GM11168 (cell line): ENCODE results near the gene SLC16A9.
"Not testable (repeated sequence)": the region's sequence is repeated elsewhere in the genome, so short reads cannot be mapped to it uniquely, and the experiment has no call there.

Experiments
- in situ Hi-C: fragments of 300-500 bp; cut with MboI; formaldehyde crosslinking; loops from one replicate; pipeline ENCODE4 v1.12.0; 2022; ENCODE audit warnings: low sequenced_read_pairs; ENCODE audit not compliant: unreplicated experiment

The SLC16A9 gene

DNA sequence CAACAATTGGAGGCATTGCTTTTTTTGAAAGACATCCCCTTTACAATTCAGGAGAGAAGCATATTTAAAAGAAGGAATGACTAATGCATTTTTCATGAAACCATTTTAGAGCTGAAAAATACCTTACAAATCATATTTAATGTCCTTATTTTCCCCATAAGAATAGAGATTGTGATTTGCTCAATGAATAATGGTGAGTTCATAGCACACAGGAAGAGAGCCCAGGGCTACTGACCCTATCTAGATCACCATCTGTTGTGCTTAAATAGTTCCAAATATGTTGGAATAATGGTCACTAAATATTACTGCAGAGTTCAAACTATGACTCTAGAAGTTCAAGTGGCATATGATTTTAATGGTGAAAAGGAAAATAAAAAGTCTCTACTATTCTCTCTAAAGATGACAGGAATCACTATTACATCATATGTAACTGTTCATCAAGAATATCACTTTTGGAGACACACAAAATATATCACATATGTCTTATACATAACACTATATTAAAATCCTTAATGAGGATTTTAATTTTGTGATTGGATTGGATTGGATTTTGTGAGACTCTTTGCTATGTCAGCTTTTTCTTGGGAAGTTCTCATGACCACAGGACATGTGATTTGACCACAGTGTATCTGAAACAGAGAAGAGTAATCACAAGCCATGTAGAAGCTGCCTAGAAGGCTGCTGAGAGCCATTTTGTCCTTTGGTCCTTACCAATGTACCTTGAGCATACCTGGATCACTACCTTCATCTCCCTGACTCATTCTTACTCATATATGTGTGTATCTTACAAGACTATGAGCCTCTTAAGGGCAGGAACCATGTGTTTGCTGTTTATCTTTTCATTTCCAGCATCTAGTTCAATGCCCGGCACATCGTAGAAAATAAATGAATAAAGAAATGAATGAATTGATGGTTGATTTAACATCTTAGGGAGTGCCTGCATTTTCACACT, 26.4 kb downstream of the SLC16A9 start:
- in situ Hi-C loops = no loop called here

DNA sequence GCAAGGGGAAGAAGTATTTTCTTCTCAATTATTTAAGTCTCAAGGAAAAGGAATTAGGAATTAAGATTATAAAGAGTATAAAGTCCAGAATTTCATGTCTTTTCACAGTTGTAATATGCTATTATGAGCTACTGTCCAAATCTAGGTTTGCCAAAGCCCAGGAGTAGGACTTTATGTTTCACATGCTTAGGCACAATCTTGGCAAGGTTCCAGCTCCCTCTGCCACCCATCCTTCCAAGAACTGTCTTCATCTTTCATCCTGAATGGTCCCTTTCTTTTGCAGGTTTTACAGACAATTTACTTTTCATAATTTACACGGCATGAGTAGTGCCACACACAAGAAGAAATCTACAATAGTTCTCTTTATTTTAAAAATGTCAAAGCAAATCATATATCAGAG, 29.5 kb downstream of the SLC16A9 start:
- in situ Hi-C loops = no loop called here

DNA sequence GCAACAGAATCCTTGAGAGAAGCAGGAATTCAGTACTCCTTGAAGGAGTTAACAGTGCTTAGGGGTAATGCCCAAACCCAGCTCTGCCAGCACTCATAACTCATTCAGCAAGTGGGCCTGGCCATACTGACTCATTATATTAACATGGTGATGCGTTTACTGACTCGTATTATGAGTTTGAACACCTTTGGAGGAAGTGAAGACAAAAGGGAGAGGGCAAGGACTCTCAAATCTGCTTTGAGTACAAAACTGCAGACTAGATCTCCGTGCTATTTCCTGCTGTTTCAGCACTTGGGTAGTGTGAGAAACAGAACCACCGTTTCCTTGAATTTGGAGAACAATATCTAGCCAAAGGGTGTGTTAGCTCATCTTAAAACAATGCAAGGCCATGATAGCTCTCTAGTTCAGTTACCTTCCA, 30.8 kb downstream of the SLC16A9 start:
- in situ Hi-C loops = no loop called here

DNA sequence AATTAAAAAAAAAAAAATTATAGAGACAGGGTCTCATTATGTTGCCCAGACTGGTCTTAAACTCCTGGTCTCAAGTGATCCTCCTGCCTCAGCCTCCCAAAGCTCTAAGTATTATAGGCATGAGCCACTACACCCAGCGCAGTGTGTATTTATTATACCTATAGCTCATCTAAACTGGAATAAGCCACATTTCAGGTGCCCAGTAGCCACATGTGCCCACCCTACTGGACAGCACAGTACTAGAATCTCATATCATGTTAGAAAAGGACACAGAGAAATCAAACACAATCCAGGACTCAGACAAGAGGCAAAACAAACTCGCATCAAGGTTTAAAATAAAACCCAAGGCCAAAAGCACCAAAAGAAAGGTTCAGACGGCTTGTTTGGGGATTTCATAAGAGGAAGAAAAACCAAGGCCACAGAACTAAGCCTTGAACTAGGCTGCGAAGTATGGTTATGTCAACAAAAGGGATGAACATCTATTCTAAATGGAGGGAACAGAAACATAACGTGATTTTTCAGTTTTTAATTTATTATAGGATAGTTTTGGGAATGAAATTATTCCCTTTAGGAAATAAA, 32.3 kb downstream of the SLC16A9 start:
- in situ Hi-C loops = no loop called here

DNA sequence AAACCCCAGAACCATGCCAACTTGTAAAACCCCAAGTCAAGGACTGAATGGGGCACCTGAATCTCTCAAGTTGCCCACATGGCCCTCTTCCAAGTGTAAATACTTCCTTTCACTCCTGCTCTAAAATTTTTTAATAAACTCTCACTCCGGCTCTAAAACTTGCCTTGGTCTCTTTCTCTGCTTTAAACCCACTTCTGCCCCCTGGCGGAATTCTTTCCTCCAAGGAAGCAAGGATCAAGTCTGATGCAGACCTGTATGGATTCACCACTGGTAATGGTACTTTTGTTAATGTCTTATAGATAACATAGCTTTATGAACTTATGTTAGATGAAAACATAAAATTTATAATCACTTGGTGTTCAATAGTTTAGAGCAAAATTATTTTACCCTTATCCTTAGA, 33.8 kb downstream of the SLC16A9 start:
- in situ Hi-C loops = no loop called here

DNA sequence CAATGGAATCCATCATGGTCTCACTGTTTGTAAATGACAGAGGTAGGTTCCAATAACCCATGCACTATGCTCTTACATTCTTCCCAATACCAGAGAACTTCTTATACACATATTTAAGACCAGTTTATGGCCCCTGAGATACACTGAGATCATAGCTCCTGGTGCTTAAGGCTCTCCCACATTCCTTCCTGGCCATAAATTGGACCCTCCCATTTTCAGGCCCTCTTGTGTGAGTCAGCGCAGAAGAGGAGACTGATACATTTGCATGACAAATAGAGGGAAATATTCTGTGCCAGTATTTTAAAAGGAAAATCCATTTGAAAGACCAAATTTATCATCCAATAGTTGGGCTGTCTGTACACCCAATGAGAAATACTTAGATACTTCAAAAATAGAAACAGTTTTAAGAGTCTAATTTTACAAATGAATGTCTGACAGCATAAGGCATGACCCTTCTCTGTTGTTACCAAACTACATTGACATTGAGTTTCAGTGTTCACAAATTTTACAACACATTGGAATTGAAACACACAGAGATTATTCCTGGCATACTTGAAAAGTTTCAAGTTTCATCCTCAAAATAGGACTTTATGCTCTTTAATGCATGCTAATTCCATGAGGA, 35.3 kb downstream of the SLC16A9 start:
- in situ Hi-C loops = no loop called here

DNA sequence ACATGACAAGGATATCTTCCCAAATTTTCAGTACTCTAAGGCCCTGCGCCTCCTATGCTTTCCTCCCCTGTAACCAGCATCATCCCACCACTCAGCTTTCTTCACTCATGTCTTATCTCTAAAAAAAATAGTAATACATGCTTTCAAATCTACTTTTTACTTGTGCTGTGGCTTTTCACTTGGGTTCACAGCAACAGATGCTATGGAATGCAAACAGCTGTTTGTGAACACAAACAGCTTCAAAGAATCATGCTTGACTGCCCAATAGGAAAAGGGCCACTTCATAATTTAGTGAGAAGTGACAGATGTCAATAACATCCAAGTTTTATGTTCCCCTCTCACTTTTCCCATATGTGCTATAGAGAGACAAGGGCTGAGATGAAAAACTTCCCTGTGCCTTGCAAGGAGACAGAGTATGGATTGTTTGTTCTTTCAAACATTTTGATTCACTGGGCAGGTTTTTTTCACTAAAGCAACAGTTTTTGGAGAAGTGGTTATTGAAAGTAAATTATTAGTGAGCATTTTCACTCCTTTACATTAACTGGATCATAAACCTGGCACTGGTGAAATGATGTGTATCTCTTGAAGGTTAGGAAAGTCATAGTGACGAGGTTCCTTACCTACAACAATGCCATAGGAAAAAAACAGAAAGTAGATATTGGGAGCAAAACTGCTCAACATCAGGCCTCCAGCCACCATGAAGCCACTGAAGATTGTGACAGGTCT, 37.3 kb downstream of the SLC16A9 start:
- in situ Hi-C loops = no loop called here

DNA sequence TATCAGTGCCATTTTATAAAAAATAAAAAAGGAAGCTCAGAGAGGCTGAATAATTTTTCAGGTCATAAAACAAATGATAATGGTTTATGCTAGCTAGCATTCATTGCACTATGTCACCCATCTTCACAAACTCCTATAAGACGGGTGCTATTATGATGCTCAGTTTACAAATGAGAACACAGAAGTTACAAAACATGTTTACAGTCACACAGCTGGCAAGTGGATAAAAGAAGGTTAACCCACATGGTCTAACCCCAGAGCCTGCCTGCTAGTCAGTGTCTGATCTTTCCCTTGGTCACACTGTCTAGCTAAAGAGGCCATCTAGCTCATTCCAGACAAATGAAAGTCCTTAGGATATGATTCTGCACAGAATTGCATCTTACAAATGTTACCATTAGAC, 39.4 kb downstream of the SLC16A9 start:
- in situ Hi-C loops = no loop called here

DNA sequence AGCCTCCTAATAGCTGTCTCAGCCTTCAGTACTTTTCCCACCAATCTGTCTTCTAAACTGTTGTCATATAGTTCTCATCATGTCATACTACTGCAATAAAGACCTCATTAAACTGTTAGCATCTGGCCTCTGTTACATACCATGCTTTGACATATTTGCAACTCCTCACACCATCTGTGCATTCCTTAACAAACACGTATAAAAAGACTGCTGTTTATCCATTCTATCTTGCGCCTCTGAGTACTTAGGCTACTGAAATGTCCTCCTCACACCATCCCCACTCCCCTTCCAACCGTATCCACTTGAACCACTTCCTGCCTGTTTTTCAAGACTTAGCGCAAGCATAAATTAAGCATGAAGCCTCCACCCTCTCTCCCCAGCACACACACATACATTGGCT, 41.6 kb downstream of the SLC16A9 start:
- in situ Hi-C loops = no loop called here

DNA sequence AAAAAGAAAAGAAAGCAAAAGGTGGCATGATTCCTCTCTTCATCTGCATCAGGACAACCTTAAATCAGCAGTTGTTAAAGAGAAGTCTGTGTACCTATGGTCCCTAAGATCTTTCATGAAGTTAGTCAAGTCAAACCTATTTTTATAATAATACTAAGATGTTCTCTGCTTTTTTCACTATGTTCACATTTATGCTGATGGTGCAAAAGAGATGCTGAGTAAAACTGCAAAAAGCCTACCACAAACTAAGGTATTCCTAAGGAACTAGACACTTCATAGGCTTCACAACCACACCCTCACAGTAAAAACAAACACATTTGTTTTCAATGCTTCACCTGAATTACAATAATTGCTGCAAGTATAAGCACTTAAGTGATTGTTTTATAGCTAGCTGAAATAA, 43.3 kb downstream of the SLC16A9 start:
- in situ Hi-C loops = no loop called here

DNA sequence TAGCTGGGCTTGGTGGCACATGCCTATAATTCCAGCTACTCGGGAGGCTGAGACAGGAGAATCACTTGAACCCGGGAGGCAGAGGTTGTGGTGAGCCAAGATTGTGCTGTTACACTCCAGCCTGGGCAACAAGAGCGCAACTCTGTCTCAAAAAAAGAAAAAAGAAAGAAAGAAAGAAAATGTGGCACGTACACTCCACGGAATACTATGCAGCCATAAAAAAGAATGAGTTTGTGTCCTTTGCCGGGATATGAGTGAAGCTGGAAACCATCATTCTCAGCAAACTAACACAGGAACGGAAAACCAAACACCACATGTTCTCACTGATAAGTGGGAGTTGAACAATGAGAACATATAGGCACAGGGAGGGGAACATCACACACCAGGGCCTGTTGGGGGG, 46.4 kb downstream of the SLC16A9 start:
- in situ Hi-C loops = not testable (repeated sequence)

DNA sequence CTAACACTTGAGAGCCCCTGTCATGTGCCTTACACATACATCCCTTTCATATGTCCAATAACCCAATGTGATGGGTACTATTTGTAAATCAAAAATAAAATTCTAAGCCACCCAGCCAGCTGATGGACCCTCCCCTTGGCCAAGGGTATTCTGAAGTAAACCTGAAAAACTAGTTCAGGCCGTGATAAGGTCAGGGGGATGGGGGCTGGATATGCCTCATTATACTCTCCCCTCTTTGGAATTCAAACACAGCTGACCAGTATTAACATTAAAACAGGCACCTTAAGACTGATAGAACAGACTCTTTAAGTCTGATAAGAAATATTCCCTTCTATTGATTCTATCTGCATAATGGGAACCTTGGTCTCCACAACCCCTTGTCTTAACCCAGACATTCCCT, 51.9 kb downstream of the SLC16A9 start:
- in situ Hi-C loops = no loop called here

DNA sequence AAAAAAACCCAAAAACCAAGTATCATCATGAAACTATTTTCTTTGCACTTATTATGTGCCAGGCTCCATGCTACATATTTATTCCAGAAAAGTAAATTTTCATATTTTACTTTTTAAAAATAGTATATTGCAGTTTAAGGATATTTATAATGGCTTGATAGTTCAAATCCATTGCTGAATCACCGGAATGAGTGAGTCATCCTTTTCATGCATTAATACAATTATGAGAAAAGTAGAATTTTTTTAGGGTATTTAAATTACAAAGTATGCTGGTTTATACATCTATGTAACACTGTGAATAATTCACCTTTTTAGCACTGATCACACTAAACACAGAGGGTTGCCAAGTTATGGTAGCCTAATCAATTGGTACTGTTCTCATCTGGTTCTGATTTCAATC, 54.3 kb downstream of the SLC16A9 start:
- in situ Hi-C loops = no loop called here

DNA sequence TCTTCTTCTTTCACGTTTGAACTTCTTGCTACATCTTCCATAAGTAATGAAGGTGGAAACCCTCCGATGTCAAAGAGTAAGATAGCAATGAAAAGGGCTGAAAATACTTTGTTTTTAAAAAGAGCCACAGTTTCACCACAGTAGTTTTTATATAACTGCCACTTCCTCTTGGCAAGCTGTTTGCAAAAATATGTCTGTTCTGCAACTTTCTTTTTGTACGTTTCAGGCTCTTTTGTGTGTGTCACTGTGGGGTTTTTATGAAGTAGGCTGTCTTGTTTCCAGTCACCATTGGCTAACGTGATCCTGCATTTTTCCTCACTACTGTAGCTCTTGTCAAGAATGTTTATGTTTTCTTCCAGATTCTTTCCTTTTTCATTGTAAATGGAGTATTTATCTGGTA, 55.6 kb downstream of the SLC16A9 start:
- in situ Hi-C loops = no loop called here

DNA sequence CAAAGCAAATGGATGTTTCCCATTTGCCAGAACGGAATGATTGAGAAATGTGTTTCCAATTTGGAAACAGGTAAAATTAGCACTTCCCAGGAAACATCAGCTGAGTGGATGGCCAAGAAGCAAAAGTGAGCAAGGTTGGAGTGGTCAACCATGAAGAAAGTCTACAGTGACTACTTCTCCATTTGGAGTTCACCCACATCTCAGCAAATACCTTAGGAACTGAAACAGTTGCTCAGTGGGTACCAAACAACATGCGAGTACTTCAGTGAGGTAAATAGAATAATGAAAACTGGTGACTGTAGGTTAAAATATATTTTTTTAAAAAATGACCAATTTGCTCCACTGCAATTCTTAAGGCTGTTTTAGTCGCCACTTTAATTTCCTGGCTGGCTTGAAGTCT, 57.7 kb downstream of the SLC16A9 start:
- in situ Hi-C loops = no loop called here

DNA sequence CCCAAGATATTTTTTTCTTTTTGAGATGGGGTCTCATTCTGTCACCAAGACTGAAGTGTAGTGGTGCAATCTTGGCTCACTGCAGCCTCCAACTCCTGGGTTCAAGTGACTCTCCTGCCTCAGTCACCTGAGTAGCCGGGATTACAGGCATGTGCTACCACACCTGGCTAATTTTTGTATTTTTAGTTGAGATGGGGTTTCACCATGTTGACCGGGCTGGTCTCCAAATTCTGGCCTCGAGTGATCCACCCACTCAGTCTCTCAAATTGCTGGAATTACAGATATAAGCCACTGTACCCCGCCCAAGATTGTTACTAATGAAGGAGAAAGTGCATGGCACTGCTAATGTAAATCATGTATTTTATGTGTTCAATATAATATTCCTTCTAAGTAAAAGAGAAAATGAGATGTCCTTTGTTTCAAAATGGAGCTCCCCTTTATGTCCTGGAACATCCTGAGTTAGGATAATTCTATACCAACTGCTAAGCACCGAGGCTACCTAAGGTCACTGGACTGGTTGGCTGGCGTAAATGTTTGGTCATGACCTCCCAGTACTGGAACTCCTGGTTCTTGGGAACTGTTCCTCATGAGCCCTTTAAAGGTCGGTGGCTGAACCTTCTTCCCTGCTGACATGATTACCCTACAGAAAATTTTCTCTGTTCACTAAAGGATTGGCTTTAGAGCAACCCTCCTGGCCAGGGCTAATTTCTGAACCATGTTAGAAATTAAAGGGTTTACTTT, 59.9 kb downstream of the SLC16A9 start:
- in situ Hi-C loops = loop anchor here (25.0 kb wide), 2 partner anchors 388 to 563 kb away; no protein-coding TSS in a partner anchor

DNA sequence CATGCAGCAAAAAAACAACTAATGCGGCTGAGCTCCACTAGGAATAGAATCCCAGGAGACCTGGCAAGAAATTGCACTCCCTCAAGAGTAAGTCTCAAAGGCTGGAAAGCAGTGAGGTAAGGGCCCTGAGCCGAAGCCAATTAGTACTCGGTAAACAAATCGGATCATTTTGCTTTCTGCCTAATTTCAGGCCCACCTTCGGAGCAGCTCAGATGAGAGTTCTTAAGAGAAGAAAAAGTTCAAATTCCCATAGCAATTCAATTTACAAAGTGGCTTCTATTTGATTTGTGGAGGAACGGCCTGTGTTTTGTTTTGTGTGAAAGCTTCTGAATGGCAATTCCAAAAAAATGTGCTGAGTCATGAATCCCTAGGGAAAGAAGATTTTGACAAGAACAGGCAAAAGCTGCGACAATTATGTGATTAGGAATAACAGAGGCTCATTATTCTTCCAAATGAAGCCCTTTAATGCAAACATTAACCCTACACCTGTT, 60.9 kb downstream of the SLC16A9 start:
- in situ Hi-C loops = loop anchor here (25.0 kb wide), 2 partner anchors 389 to 564 kb away; no protein-coding TSS in a partner anchor

DNA sequence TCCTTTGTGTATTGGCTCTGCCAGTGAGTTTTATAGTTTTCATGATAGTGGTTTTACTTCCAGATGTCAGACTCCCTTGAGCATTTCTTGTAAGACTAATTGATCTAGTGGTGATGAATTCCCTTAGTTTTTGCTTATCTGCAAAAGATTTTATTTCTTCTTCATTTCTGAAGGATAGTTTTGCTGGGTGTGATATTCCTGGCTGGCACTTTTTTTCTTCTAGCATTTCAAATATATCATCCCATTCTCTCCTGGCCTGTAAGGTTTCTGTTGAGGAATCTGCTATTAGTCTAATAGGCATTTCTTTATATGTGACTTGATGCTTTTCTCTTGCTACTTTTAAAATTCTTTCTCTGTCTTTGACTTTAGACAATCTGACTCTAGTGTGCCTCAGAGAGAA, 64.8 kb downstream of the SLC16A9 start:
- in situ Hi-C loops = loop anchor here (25.0 kb wide), 2 partner anchors 392 to 567 kb away; no protein-coding TSS in a partner anchor

DNA sequence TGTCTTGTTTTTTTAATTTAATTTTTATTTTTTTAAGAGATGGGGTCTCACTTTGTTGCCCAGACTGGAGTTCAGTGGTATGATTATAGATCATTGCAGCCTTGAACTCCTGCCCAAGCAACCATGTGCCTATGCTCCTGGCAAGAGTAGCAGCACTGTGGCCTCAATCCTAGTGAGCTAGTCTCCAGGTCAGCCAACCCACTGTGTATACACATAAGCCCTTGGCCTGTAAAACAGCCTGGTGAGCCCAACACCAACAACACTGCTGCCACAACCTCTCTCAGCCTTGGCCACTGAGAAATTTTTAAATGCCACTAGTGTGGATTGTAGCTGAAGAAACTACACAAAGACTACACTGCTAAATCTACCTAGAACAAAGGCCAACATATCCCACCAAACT, 68.0 kb downstream of the SLC16A9 start:
- in situ Hi-C loops = loop anchor here (25.0 kb wide), 2 partner anchors 396 to 571 kb away; no protein-coding TSS in a partner anchor
